Measurements from ENCODE around the gene MRPS18A. TPM values are rescaled to one million over a fixed set of nuclear protein-coding genes. Genes with fewer than 3 reads are reported as not detected.
A peak's percentile ranks its signal among the peaks of the same experiment; 100 is the strongest.

MRPS18A gene
- total and polyA plus RNA-seq, 2 of the 13 experiments (the other 11 are each of a cell fraction or from before 2014, with no cell fraction given): 87.8 to 89.1 TPM

GRCh38 chr6:43635387-43636307 lies 51.9 kb downstream of the MRPS18A start, which contains the start of gene MAD2L1BP (continued):
- TF ChIP-seq ZNF597 (CRISPR knock-in tag; IDR thresholded peaks at IDR 0.05): no peak
- peak; percentile 71 for TF ChIP-seq TFE3 (CRISPR knock-in tag; IDR thresholded peaks at IDR 0.05)
- TF ChIP-seq BATF2 (CRISPR knock-in tag; IDR thresholded peaks at IDR 0.05): 0 out of 2 replicates have a peak, but pooled peaks have one; percentile 65
- no peak for TF ChIP-seq MAZ (IDR thresholded peaks at IDR 0.05; ENCODE audit: borderline replicate concordance, low read depth, low read length)
- peak; percentile 84 for TF ChIP-seq MAZ (CRISPR knock-in tag; IDR thresholded peaks at IDR 0.05; ENCODE audit: low read depth)
- peak; percentile 76 for TF ChIP-seq ZNF317 (CRISPR knock-in tag; IDR thresholded peaks at IDR 0.05)
- no peak; the same call in 1 of the 2 replicates for TF ChIP-seq NKX3-1 (CRISPR knock-in tag; IDR thresholded peaks at IDR 0.05)
- TF ChIP-seq ZMYM4 (CRISPR knock-in tag; IDR thresholded peaks at IDR 0.05): peak; percentile 90
- no peak for TF ChIP-seq TIGD3 (CRISPR knock-in tag; IDR thresholded peaks at IDR 0.05; ENCODE audit: borderline replicate concordance)
- peak; percentile 81 for TF ChIP-seq ZIK1 (CRISPR knock-in tag; IDR thresholded peaks at IDR 0.05; ENCODE audit: borderline replicate concordance, low read depth)
- 0 out of 2 replicates have a peak, but pooled peaks have one; percentile 25 for TF ChIP-seq RELA (CRISPR knock-in tag; IDR thresholded peaks at IDR 0.05)
- no peak for TF ChIP-seq RFX1 (IDR thresholded peaks at IDR 0.05)
- no peak; the same call in 1 of the 2 replicates for TF ChIP-seq ZNF12 (CRISPR knock-in tag; IDR thresholded peaks at IDR 0.05)
- no peak; the same call in 1 of the 2 replicates for TF ChIP-seq TRAFD1 (CRISPR knock-in tag; IDR thresholded peaks at IDR 0.05; ENCODE audit: borderline replicate concordance)
- TF ChIP-seq AKAP8 (CRISPR knock-in tag; IDR thresholded peaks at IDR 0.05): 0 out of 2 replicates have a peak, but pooled peaks have one; percentile 40
- peak; percentile 47; the same call in 1 of the 2 replicates for TF ChIP-seq GLI4 (CRISPR knock-in tag; IDR thresholded peaks at IDR 0.05; ENCODE audit: borderline replicate concordance)
- TF ChIP-seq KDM4B (CRISPR knock-in tag; IDR thresholded peaks at IDR 0.05): peak; percentile 19; the same call in 1 of the 2 replicates
- TF ChIP-seq POLR2A (IDR thresholded peaks at IDR 0.05; ENCODE audit: insufficient read depth in 1 of 2, low read depth in 2 of 2, low read length in 2 of 2): peak; percentile 97 to 99
- peak; percentile 87 for TF ChIP-seq ZNF225 (CRISPR knock-in tag; IDR thresholded peaks at IDR 0.05)

Data from HepG2 (cell line).